ENCODE data around the gene RGS16.

Gene RGS16

GRCh38 chr1:182574156-182574555, 30.0 kb downstream of the RGS16 start:
- DNase-seq = no peak

- no peak for DNase-seq
Observed at GRCh38 chr1:182570611-182570970, 33.6 kb downstream of the RGS16 start.

GRCh38 chr1:182569939-182570610, 34.1 kb downstream of the RGS16 start:
- no peak for DNase-seq

GRCh38 chr1:182568647-182569284, 35.4 kb downstream of the RGS16 start:
- DNase-seq = no peak

- no peak for DNase-seq
Observed at GRCh38 chr1:182567629-182568028, 36.6 kb downstream of the RGS16 start.

GRCh38 chr1:182565537-182565936, 38.7 kb downstream of the RGS16 start:
- DNase-seq = no peak

GRCh38 chr1:182564406-182565004, 39.7 kb downstream of the RGS16 start:
- no peak for DNase-seq

- peak; percentile 42 for DNase-seq
Observed at GRCh38 chr1:182563095-182563494, 41.1 kb downstream of the RGS16 start.

GRCh38 chr1:182561456-182561855, 42.7 kb downstream of the RGS16 start:
- DNase-seq = no peak

GRCh38 chr1:182560392-182560984, 43.7 kb downstream of the RGS16 start:
- DNase-seq = no peak

- no peak for DNase-seq
Observed at GRCh38 chr1:182556279-182556678, 47.9 kb downstream of the RGS16 start.

- no peak for DNase-seq
Observed at GRCh38 chr1:182555493-182555892, 48.7 kb downstream of the RGS16 start.

GRCh38 chr1:182552527-182552926, 51.7 kb downstream of the RGS16 start:
- no peak for DNase-seq

- no peak for DNase-seq
Observed at GRCh38 chr1:182549811-182550210, 54.4 kb downstream of the RGS16 start.

GRCh38 chr1:182549346-182549745, 54.8 kb downstream of the RGS16 start:
- DNase-seq = no peak
